CD4-positive, CD25-positive, alpha-beta regulatory T cell (primary cell): ENCODE results near the gene ZNF527. TPM values are rescaled to one million over a fixed set of nuclear protein-coding genes. Genes with fewer than 3 reads are reported as not detected.
"Not testable (repeated sequence)": the region's sequence is repeated elsewhere in the genome, so short reads cannot be mapped to it uniquely, and the experiment has no call there.

Experiments used
- ATAC-seq, 2 donors: fragments of 150-1000 bp; cut with Tn5 transposase; one replicate each; pipeline ENCODE4 v1.10.0; 2021; ENCODE audit warnings: low read depth in 2 of 2, moderate number of reproducible peaks in 2 of 2, moderate library complexity in 1 of 2
- DNase-seq, 3 donors: peaks; one replicate each; pipeline versions ENCODE4 v3.0.0 to v3.0.0-alpha.2; 2012 to 2022; ENCODE audit warnings: mixed read lengths in 1 of 3
- H3K27ac ChIP-seq: one replicate; pipeline ENCODE4 v1.7.0; 2013; ENCODE audit warnings: mild to moderate bottlenecking, low read length; ENCODE audit not compliant: insufficient read depth, poor library complexity, severe bottlenecking
- H3K27me3 ChIP-seq: one replicate; pipeline ENCODE4 v1.7.0; 2013; ENCODE audit warnings: low read length; ENCODE audit not compliant: control insufficient read depth, insufficient read depth
- H3K36me3 ChIP-seq: one replicate; pipeline ENCODE4 v1.7.0; 2013; ENCODE audit warnings: mild to moderate bottlenecking, low read length, moderate library complexity; ENCODE audit not compliant: control insufficient read depth, insufficient read depth
- H3K4me1 ChIP-seq: 2 replicates; pipeline ENCODE4 v1.7.0; 2013; ENCODE audit warnings: mild to moderate bottlenecking, low read length; ENCODE audit not compliant: insufficient read depth, control insufficient read depth, poor library complexity, severe bottlenecking
- H3K4me3 ChIP-seq: one replicate; pipeline ENCODE4 v1.7.0; 2013; ENCODE audit warnings: low read depth, mild to moderate bottlenecking, low read length, moderate library complexity
- H3K9me3 ChIP-seq, 2 experiments: 1 replicate in 1 of 2; 2 replicates in 1 of 2; pipeline ENCODE4 v1.7.0; 2013; ENCODE audit warnings: low read length in 2 of 2, mild to moderate bottlenecking in 1 of 2, moderate library complexity in 1 of 2; ENCODE audit not compliant: control insufficient read depth in 2 of 2
- H3K27ac Mint-ChIP-seq, 3 donors: one replicate each; pipeline ENCODE4 v1.8.0; 2020 to 2022; ENCODE audit warnings: mild to moderate bottlenecking in 3 of 3, mixed read lengths in 3 of 3, moderate library complexity in 2 of 3
- H3K27me3 Mint-ChIP-seq: one replicate; pipeline ENCODE4 v1.8.0; 2022; ENCODE audit warnings: mild to moderate bottlenecking, mixed read lengths
- H3K36me3 Mint-ChIP-seq: one replicate; pipeline ENCODE4 v1.8.0; 2020; ENCODE audit warnings: mixed read lengths
- H3K4me1 Mint-ChIP-seq, 4 donors: one replicate each; pipeline ENCODE4 v1.8.0; 2020 to 2022; ENCODE audit warnings: mixed read lengths in 4 of 4, mild to moderate bottlenecking in 1 of 4
- H3K4me3 Mint-ChIP-seq, 4 donors: one replicate each; pipeline ENCODE4 v1.8.0; 2020 to 2022; ENCODE audit warnings: mild to moderate bottlenecking in 4 of 4, mixed read lengths in 4 of 4, moderate library complexity in 3 of 4
- H3K9me3 Mint-ChIP-seq, 7 donors: one replicate each; pipeline ENCODE4 v1.8.0; 2020 to 2022; ENCODE audit warnings: mixed read lengths in 7 of 7, mild to moderate bottlenecking in 3 of 7, moderate library complexity in 2 of 7
- polyA plus RNA-seq, 4 donors: library from polyadenylated mRNA; unstranded; fragments of 300-500 nt; fragmentation: Illumina TruSeq; gene quantifications; one replicate each; pipeline ENCODE4 v1.2.3, GENCODE V29; 2021
- total RNA-seq: library from RNA; stranded (reverse); gene quantifications from one replicate; pipeline ENCODE4 v1.2.3, GENCODE V29; 2022

The ZNF527 gene
- total and polyA plus RNA-seq, 5 donors from 2014 or later = 6.1 to 12.5 (median 9.4) TPM

DNA sequence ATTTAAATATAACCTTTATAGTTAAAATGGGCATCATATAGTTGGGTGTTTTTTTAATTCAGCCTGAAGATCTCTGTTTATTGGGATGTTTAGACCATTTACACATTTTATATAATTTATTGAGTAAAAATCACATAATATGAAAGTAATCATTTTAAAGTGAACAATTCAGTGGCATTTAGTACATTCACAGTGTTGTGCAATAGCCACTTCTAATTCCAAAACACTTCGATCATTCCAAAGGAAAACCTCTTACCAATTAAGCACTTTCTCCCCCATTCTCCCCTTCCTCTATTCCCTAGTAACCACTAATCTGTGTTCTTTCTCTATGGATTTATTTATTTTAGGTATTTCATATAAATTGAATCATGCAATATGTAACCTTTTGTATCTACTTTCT, 30.2 kb downstream of the ZNF527 start:
- Histone ChIP-seq H3K36me3 (no peaks in the 10 kb centered on the region), H3K4me1 (no peaks in the 10 kb centered on the region), H3K27ac (no peak overlapping the region), H3K27me3 (no peaks in the 10 kb centered on the region), H3K4me3 (no peak overlapping the region), H3K9me3 (peaks cover 48 to 83% of the 10 kb centered on the region in 2 experiments)
- Mint-ChIP-seq H3K36me3 (no peaks in the 10 kb centered on the region), H3K27me3 (no peaks in the 10 kb centered on the region), H3K4me1 (no peaks in the 10 kb centered on the region), H3K4me3 (no peak overlapping the region), H3K27ac (no peak overlapping the region), H3K9me3 (peaks cover 3 to 57% (median 22%) of the 10 kb centered on the region in 7 donors)
- ATAC-seq (no peak), DNase-seq (no peak)

DNA sequence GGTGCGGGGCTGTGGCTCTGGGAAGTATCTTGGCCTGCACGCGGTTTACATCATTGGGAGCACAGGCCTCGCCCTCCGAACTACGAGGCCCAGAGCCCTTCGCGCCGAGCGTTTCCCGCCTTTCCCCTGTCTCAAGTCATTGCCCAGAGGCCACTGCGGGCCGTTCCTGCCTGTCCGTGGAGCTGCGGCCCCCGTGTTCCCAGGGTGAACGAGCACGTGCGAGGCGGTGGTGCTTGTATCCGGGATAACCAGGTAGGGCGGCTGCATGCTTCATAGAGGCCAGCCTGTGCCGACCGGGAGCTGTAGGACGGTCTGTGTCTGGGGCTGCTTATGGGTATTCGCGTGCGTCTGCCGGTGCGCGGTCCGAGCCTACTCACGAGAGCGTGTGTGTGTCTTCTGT, 32.5 kb downstream of the ZNF527 start:
- H3K36me3 Mint-ChIP-seq = no peaks in the 10 kb centered on the region

DNA sequence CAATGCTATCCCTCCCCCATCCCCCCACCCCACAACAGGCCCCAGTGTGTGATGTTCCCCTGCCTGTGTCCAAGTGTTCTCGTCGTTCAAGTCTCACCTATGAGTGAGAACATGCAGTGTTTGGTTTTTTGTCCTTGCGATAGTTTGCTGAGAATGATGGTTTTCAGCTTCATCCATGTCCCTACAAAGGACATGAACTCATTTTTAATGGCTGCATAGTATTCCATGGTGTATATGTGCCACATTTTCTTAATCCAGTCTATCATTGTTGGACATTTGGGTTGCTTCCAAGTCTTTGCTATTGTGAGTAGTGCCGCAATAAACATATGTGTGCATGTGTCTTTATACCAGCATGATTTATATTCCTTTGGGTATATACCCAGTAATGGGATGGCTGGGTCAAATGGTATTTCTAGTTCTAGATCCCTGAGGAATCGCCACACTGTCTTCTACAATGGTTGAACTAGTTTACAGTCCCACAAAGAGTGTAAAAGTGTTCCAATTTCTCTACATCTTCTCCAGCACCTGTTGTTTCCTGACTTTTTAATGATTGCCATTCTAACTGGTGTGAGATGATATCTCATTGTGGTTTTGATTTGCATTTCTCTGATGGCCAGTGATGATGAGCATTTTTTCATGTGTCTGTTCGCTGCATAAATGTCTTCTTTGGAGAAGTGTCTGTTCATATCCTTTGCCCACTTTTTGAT, 35.4 kb downstream of the ZNF527 start:
- H3K4me1 ChIP-seq, DNase-seq, H3K4me3 Mint-ChIP-seq, H3K27ac ChIP-seq, H3K36me3 ChIP-seq, H3K27me3 ChIP-seq, ATAC-seq, H3K27ac Mint-ChIP-seq, H3K4me1 Mint-ChIP-seq, H3K27me3 Mint-ChIP-seq, H3K36me3 Mint-ChIP-seq, H3K4me3 ChIP-seq: not testable (repeated sequence)
- peaks cover 4 to 68% (median 29%) of the 10 kb centered on the region in 7 donors for H3K9me3 Mint-ChIP-seq
- H3K9me3 ChIP-seq = peaks cover 60 to 81% of the 10 kb centered on the region in 2 experiments

More for the DNA sequence above, 32.5 kb downstream of the ZNF527 start:
- Mint-ChIP-seq H3K4me3 (no peak overlapping the region), H3K4me1 (no peaks in the 10 kb centered on the region), H3K27me3 (no peaks in the 10 kb centered on the region), H3K27ac (no peak overlapping the region), H3K9me3 (peaks cover 3 to 67% (median 26%) of the 10 kb centered on the region in 7 donors)
- peaks cover 45 to 81% of the 10 kb centered on the region in 2 experiments for H3K9me3 ChIP-seq
- H3K4me3 ChIP-seq = no peak overlapping the region
- ATAC-seq = no peak
- H3K36me3 ChIP-seq = no peaks in the 10 kb centered on the region
- H3K4me1 ChIP-seq = no peaks in the 10 kb centered on the region
- H3K27me3 ChIP-seq = no peaks in the 10 kb centered on the region
- no peak overlapping the region for H3K27ac ChIP-seq
- no peak for DNase-seq

DNA sequence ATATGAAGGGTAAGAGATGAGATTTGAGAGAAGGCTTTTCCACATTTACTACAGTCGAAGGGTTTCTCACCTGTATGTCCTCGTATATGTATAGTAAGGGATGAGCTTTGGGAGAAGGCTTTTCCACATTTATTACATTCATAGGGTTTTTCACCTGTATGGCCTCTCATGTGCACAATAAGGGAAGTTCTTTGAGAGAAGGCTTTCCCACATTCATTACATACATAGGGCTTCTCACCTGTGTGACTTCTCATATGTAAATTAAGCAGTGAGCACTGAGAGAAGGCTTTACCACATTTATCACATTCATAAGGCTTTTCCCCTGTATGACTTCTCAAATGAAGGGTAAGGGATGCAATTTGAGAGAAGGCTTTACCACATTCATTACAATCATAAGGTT, 41.8 kb downstream of the ZNF527 start:
- peaks cover 28% of the 10 kb centered on the region for H3K36me3 ChIP-seq
- no peaks in the 10 kb centered on the region for H3K4me1 Mint-ChIP-seq
- DNase-seq = no peak
- ATAC-seq = no peak
- no peak overlapping the region for H3K27ac Mint-ChIP-seq
- peaks cover 3 to 75% (median 33%) of the 10 kb centered on the region in 7 donors for H3K9me3 Mint-ChIP-seq
- no peaks in the 10 kb centered on the region for H3K27me3 ChIP-seq
- H3K4me1 ChIP-seq = no peaks in the 10 kb centered on the region
- no peaks in the 10 kb centered on the region for H3K27me3 Mint-ChIP-seq
- H3K27ac ChIP-seq = no peak overlapping the region
- peaks cover 81 to 95% of the 10 kb centered on the region in 2 experiments for H3K9me3 ChIP-seq
- no peak overlapping the region for H3K4me3 Mint-ChIP-seq
- no peak overlapping the region for H3K4me3 ChIP-seq
- peaks cover 25% of the 10 kb centered on the region for H3K36me3 Mint-ChIP-seq

GRCh38 chr19:37413313-37414084, 42.6 kb downstream of the ZNF527 start:
- peaks cover 31% of the 10 kb centered on the region for H3K36me3 Mint-ChIP-seq
- H3K27ac Mint-ChIP-seq = no peak overlapping the region
- peaks cover 3 to 74% (median 30%) of the 10 kb centered on the region in 7 donors for H3K9me3 Mint-ChIP-seq
- H3K9me3 ChIP-seq = peaks cover 86 to 94% of the 10 kb centered on the region in 2 experiments
- H3K4me1 Mint-ChIP-seq = peaks cover 0 to 5% (median 0%) of the 10 kb centered on the region in 4 donors
- DNase-seq (peak in 1 of 3 donors; percentile 6), ATAC-seq (no peak)
- no peak overlapping the region for H3K4me3 Mint-ChIP-seq
- no peak overlapping the region for H3K4me3 ChIP-seq
- H3K27me3 Mint-ChIP-seq = no peaks in the 10 kb centered on the region
- H3K27me3 ChIP-seq = no peaks in the 10 kb centered on the region
- H3K27ac ChIP-seq = no peak overlapping the region
- no peaks in the 10 kb centered on the region for H3K4me1 ChIP-seq
- peaks cover 31% of the 10 kb centered on the region for H3K36me3 ChIP-seq

Other genes starting within 250 kb of the ZNF527 start
- gene ZNF585A, start 198.4 kb upstream of the ZNF527 start, total RNA-seq = 7.5 TPM
- 10 to 100 TPM; 35.5 to 53.4 (median 46.6) TPM for gene ZNF585A, start 198.4 kb upstream of the ZNF527 start, polyA plus RNA-seq
- gene ZNF585B, start 160.6 kb upstream of the ZNF527 start, total RNA-seq = 9.5 TPM
- 10 to 100 TPM in 2 of 4 donors, 1 to 10 TPM in 2; 4.5 to 14.6 (median 10.1) TPM for gene ZNF585B, start 160.6 kb upstream of the ZNF527 start, polyA plus RNA-seq
- gene ZNF383, start 152.9 kb upstream of the ZNF527 start, total RNA-seq = 14.8 TPM
- 10 to 100 TPM in 2 of 4 donors, 1 to 10 TPM in 2; 8.3 to 16.9 (median 11.0) TPM for gene ZNF383, start 152.9 kb upstream of the ZNF527 start, polyA plus RNA-seq
- gene ZNF569, start 96.3 kb downstream of the ZNF527 start, total RNA-seq = 8.5 TPM
- 1 to 10 TPM; 4.2 to 6.3 (median 4.5) TPM for gene ZNF569, start 96.3 kb downstream of the ZNF527 start, polyA plus RNA-seq
- gene ZNF570, start 98.3 kb downstream of the ZNF527 start, total RNA-seq = 10.6 TPM
- 1 to 10 TPM; 2.3 to 4.4 (median 4.0) TPM for gene ZNF570, start 98.3 kb downstream of the ZNF527 start, polyA plus RNA-seq
- 4.5 TPM for gene ZNF793, start 135.8 kb downstream of the ZNF527 start, total RNA-seq
- 1 to 10 TPM in 3 of 4 donors, under 1 TPM in 1; 0.07 to 2.2 (median 1.8) TPM for gene ZNF793, start 135.8 kb downstream of the ZNF527 start, polyA plus RNA-seq
- gene ZNF571, start 223.7 kb downstream of the ZNF527 start, total RNA-seq = 16.8 TPM
- gene ZNF571, start 223.7 kb downstream of the ZNF527 start, polyA plus RNA-seq = 1 to 10 TPM; 4.4 to 5.8 (median 5.3) TPM
- gene ZNF540, start 223.8 kb downstream of the ZNF527 start, total RNA-seq = 8.1 TPM
- 1 to 10 TPM; 5.0 to 8.9 (median 6.1) TPM for gene ZNF540, start 223.8 kb downstream of the ZNF527 start, polyA plus RNA-seq